ENCODE measurements around the gene OTUD3. TPM values are rescaled to one million over a fixed set of nuclear protein-coding genes. Genes with fewer than 3 reads are reported as not detected.

Gene OTUD3
- total and polyA plus RNA-seq, 2 experiments from 2014 or later, result 1.3 to 5.6 TPM

DNA sequence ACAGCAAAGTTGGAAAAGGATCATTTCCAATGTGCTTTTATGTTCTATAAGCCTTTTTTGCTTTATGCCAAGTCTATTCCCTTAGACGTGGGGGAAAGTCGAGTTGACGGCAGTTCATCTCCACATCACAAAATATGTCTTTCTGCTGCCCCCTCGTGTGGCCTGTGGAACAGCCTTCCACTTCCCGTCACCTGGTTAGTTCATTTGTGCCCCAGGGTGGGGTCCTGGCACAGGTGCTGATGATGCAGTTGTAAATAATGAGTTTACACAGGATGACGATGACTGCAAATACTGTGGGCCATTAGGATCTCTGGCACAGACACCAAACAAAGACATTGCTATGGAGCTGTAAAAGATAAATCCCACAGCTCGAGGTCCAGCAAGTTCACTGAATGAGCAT, 10.0 kb upstream of the OTUD3 start:
- no peak for DNase-seq (ENCODE audit: low read depth in 1 of 2, low spot score in 1 of 2)
- H3K9me3 ChIP-seq (ENCODE audit: low read depth), result no peaks in the 10 kb centered on the region
- no peak overlapping the region for H3K4me3 ChIP-seq
- H3K4me1 ChIP-seq (ENCODE audit: low read depth), result no peaks in the 10 kb centered on the region
- no peak overlapping the region for H3K27ac ChIP-seq
- H3K27me3 ChIP-seq, result peaks cover 8% of the 10 kb centered on the region
- TF ChIP-seq, protein P1, sequence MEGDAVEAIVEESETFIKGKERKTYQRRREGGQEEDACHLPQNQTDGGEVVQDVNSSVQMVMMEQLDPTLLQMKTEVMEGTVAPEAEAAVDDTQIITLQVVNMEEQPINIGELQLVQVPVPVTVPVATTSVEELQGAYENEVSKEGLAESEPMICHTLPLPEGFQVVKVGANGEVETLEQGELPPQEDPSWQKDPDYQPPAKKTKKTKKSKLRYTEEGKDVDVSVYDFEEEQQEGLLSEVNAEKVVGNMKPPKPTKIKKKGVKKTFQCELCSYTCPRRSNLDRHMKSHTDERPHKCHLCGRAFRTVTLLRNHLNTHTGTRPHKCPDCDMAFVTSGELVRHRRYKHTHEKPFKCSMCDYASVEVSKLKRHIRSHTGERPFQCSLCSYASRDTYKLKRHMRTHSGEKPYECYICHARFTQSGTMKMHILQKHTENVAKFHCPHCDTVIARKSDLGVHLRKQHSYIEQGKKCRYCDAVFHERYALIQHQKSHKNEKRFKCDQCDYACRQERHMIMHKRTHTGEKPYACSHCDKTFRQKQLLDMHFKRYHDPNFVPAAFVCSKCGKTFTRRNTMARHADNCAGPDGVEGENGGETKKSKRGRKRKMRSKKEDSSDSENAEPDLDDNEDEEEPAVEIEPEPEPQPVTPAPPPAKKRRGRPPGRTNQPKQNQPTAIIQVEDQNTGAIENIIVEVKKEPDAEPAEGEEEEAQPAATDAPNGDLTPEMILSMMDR (IDR thresholded peaks at IDR 0.05; ENCODE audit: low read depth, low read length), result no peak
- H3K36me3 ChIP-seq, result no peaks in the 10 kb centered on the region

DNA sequence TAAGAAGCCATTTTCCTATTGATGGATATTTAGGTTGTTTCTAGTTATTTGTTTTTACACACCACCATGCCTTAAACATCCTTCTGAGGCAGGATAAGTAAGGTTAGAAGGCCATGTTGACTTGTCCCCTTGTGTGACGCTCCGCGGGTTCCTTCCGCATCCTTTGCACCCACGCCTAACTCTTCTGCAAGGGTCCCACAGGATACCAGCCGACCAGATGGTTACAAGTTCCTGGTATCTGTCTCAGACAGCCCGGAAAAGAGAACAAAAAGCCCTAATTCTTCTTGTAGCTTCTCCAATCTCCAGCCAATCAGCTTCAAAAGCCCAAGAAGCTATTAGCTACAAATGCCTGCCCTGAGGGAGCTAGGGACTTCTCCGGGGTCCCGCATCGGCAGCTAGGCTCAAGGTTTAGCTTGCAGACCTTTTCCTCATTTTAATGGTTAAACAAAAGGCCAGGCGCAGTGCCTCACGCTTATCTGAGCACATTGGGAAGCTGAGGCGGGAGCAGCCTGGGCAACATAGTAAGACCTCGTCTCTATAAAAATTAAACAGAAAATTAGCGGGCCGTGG, 4.9 kb upstream of the OTUD3 start:
- no peaks in the 10 kb centered on the region for H3K9me3 ChIP-seq (ENCODE audit: low read depth)

DNA sequence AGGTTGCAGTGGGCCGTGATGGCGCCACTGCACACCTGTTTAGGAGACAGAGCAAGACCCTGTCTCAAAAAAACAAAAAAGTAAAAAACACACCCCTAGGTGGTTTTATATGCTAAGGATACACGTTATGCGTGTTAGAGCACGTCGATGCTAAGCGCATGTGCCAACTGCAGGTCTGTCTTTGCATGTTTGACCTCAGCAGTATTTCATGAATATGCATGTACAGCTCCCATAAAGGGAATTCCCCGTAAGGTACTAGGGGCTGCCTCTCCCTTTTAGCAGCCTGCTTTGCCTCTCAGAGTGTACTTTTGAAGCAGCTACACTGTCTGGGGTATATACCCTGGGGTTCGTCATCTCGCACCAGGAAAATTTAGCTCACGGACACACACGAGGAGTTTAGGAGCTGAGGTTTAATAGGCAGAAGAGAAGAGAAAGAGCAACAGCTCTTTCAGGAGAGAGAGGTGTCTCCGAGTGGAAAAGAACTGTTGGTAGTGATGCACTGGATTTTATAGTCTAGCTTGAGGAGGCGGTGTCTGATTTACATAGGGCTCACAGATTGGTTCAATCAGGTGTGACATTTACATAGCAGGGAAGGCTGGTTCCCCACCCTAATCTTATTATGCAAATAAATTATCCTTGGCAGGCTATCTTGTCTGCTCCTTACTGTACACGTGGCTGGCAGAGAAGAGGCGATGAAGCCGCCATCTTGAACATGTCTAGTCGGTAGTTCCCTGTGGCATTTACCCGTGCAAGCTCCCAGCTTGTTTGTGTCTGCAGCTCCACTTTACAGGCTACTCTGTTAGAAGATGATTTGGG, 4.2 kb upstream of the OTUD3 start:
- no peak overlapping the region for H3K4me3 ChIP-seq
- DNase-seq (ENCODE audit: low read depth in 1 of 2, low spot score in 1 of 2), result no peak

More for the DNA sequence above, 4.9 kb upstream of the OTUD3 start:
- no peaks in the 10 kb centered on the region for H3K4me1 ChIP-seq (ENCODE audit: low read depth)
- no peak for DNase-seq (ENCODE audit: low read depth in 1 of 2, low spot score in 1 of 2)
- no peak overlapping the region for H3K4me3 ChIP-seq
- H3K27ac ChIP-seq, result no peak overlapping the region
- H3K27me3 ChIP-seq, result no peaks in the 10 kb centered on the region
- H3K36me3 ChIP-seq, result no peaks in the 10 kb centered on the region
- TF ChIP-seq, protein P1 (IDR thresholded peaks at IDR 0.05; ENCODE audit: low read depth, low read length), result no peak

DNA sequence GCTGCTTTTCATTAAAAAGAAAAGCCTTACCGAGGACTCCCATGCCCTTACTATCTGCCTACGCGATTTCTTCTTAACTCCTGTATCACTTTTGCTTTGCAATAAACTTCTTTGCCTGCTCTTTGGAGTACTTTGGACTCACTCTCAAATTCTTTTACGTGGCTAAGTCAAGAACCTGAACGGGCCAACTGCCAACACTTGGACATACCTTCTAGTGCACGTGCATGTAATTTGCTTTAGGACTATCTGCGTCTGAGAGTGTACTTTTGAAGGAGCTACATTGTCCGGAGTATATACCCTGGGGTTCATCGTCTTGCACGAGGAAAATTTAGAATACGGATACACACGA, 3.6 kb upstream of the OTUD3 start:
- Histone ChIP-seq H3K36me3 (no peaks in the 10 kb centered on the region), H3K4me3 (no peak overlapping the region), H3K27ac (no peak overlapping the region), H3K4me1 (ENCODE audit: low read depth) (peaks cover 5% of the 10 kb centered on the region), H3K27me3 (no peaks in the 10 kb centered on the region), H3K9me3 (ENCODE audit: low read depth) (no peaks in the 10 kb centered on the region)
- TF ChIP-seq, protein P1 (IDR thresholded peaks at IDR 0.05; ENCODE audit: low read depth, low read length), result no peak
- no peak for DNase-seq (ENCODE audit: low read depth in 1 of 2, low spot score in 1 of 2)

More for the DNA sequence above, 4.2 kb upstream of the OTUD3 start:
- H3K36me3 ChIP-seq, result no peaks in the 10 kb centered on the region
- H3K9me3 ChIP-seq (ENCODE audit: low read depth), result no peaks in the 10 kb centered on the region
- TF ChIP-seq, protein P1 (IDR thresholded peaks at IDR 0.05; ENCODE audit: low read depth, low read length), result no peak
- H3K27me3 ChIP-seq, result no peaks in the 10 kb centered on the region
- H3K4me1 ChIP-seq (ENCODE audit: low read depth), result peaks cover 1% of the 10 kb centered on the region
- no peak overlapping the region for H3K27ac ChIP-seq

DNA sequence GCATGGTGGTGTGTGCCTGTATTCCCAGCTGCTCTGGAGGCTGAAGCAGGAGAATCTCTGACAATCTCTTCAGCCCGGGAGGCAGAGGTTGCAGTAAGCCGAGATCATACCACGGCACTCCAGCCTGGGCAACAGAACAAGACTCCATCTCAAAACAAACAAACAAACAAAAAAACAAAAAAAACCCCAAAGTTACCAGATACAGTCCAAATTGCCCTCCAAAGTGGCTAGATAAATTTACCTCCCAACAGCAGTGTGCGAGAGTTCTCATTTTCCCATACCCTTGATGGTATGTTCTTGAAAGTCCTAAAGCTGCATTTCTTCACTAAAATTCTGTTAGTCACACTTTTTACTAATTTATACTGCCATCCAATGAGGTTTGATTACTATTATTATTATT, 3.0 kb upstream of the OTUD3 start:
- no peak for DNase-seq (ENCODE audit: low read depth in 1 of 2, low spot score in 1 of 2)
- Histone ChIP-seq H3K4me1 (ENCODE audit: low read depth) (peaks cover 5% of the 10 kb centered on the region), H3K36me3 (no peaks in the 10 kb centered on the region), H3K4me3 (no peak overlapping the region), H3K9me3 (ENCODE audit: low read depth) (no peaks in the 10 kb centered on the region), H3K27ac (no peak overlapping the region), H3K27me3 (no peaks in the 10 kb centered on the region)
- TF ChIP-seq, protein P1 (IDR thresholded peaks at IDR 0.05; ENCODE audit: low read depth, low read length), result no peak

Data from cardiac muscle cell (in vitro differentiated cells and primary cell).